Testis (tissue), 2 donors: ENCODE results near the gene PXYLP1.

ENCODE experiments used
- POLR2A ChIP-seq: fragments of 450-650 bp; IDR thresholded peaks from one replicate; pipeline ENCODE4 v1.6.1; 2017; ENCODE audit warnings: antibody characterized with exemption, mild to moderate bottlenecking, moderate library complexity
- TF ChIP-seq, protein P1 (sequence below), 3 experiments: fragments of 450-650 bp in 2 of 3; fragments of 200-600 bp in 1 of 3; sonication (generic) in 1 of 3; IDR thresholded peaks; one replicate each; pipeline ENCODE4 v1.5.1; 2016 to 2019; ENCODE audit warnings: antibody characterized with exemption in 3 of 3, mild to moderate bottlenecking in 2 of 3, moderate library complexity in 1 of 3

DNA sequence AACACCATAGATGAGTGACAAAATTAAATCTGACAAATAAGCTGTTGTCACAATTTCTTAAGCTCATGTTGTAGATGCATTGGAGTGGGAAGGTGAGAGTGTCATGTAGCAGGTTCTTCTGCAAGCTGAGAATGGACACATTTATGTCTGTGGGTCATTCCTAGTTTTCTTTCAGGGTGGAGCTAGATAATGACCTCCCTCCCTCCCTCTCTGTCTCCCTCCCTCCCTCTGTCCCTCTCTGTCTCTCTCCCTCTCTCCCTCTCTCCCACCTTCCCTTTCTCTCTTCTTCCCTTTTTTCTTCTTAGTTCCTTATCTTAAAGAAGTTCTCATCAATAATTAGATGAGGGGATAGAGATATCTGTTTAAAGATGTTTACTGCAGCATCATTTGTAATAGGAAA lies 36.0 kb downstream of the PXYLP1 start:
- TF ChIP-seq POLR2A: no peak
- TF ChIP-seq, protein P1, sequence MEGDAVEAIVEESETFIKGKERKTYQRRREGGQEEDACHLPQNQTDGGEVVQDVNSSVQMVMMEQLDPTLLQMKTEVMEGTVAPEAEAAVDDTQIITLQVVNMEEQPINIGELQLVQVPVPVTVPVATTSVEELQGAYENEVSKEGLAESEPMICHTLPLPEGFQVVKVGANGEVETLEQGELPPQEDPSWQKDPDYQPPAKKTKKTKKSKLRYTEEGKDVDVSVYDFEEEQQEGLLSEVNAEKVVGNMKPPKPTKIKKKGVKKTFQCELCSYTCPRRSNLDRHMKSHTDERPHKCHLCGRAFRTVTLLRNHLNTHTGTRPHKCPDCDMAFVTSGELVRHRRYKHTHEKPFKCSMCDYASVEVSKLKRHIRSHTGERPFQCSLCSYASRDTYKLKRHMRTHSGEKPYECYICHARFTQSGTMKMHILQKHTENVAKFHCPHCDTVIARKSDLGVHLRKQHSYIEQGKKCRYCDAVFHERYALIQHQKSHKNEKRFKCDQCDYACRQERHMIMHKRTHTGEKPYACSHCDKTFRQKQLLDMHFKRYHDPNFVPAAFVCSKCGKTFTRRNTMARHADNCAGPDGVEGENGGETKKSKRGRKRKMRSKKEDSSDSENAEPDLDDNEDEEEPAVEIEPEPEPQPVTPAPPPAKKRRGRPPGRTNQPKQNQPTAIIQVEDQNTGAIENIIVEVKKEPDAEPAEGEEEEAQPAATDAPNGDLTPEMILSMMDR (IDR thresholded peaks at IDR 0.05): no peak
